Fibroblast of villous mesenchyme (primary cell): ENCODE results near the gene PLEKHF1. TPM values are rescaled to one million over a fixed set of nuclear protein-coding genes. Genes with fewer than 3 reads are reported as not detected.

Experiments
- DNase-seq: peaks from one replicate; pipeline ENCODE4 v3.0.0-alpha.2; 2010; ENCODE audit warnings: low read depth
- H3K4me3 ChIP-seq: 2 replicates; pipeline ENCODE4 v1.5.1; 2011; ENCODE audit warnings: low read depth, mild to moderate bottlenecking, low read length
- total RNA-seq: library from RNA; depleted of rRNA; stranded (reverse); fragments of >200 nt; gene quantifications from 2 replicates; pipeline ENCODE4 v1.2.3, GENCODE V29; 2012
- TF ChIP-seq, protein P1 (sequence below): IDR thresholded peaks from 2 replicates; pipeline ENCODE4 v1.5.1; 2012; ENCODE audit warnings: low read depth, mild to moderate bottlenecking, low read length; ENCODE audit not compliant: insufficient read depth

The PLEKHF1 gene, protein sequence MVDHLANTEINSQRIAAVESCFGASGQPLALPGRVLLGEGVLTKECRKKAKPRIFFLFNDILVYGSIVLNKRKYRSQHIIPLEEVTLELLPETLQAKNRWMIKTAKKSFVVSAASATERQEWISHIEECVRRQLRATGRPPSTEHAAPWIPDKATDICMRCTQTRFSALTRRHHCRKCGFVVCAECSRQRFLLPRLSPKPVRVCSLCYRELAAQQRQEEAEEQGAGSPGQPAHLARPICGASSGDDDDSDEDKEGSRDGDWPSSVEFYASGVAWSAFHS
- 9.9 and 22.5 TPM in 2 replicates for total RNA-seq

DNA sequence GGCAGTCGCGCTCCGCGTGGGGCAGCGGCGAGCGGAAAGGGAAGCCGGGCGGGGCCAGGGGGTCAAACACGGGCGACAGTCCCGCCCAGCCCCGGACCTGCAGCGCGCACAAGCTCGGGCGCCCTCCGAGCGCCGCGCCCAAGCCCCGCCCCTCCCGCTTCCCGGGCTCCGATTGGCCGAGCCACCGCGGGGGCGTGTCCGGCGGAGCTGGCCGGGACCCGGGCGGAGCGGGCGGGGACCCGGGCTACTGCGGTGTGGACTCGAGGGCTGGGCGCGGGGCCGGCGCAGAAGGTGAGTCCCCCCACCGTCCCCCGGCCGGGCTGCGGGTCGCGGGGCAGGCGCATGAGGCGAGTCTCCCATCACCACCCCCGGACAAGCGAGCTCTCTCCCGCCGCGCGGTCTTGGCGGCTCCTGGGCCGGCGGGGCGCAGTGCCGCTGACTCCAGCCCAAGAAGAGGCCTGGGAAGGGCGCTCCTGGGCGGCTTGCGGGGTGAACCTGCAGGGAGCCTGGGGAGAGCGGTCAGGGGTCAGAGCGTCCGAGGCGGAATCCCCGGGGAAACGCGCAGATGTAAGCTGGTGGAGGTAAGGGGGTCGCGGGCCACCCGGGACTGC, at the start of gene PLEKHF1:
Gene PLEKHF1 (plus strand): TSS at position 247 of the 611 bp plus-strand sequence. CDS start 8,379 bp downstream, outside the sequence.
- DNase-seq = peak; percentile 76

DNA sequence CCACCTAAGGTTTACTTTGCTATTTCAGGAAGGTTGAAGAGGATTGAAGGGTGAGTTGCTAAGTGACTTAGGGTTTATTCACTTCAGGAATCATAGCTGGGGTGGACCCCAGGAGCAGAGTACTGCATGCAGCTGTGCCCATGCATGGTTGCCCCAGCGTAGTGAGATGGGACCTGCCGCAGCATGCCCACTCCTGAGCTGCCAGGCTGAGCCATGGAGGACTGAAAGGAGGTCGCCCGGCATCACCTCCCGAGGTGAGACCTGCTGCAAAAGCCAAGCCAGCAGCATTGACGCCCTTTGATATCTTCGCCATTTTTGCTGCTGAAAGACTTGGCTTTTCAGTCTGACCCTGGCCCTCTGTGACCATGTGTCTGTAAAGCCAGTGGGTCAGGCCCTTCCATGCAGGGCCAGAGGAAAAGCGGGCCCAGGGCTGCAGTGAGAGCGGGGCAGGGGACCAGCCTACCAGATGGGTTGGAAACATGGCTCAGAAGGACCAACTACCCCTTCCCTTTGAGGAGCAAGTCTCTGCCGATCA, 49.3 kb upstream of the PLEKHF1 start:
- no peak overlapping the region for H3K4me3 ChIP-seq
- no peak for DNase-seq
- TF ChIP-seq, protein P1, sequence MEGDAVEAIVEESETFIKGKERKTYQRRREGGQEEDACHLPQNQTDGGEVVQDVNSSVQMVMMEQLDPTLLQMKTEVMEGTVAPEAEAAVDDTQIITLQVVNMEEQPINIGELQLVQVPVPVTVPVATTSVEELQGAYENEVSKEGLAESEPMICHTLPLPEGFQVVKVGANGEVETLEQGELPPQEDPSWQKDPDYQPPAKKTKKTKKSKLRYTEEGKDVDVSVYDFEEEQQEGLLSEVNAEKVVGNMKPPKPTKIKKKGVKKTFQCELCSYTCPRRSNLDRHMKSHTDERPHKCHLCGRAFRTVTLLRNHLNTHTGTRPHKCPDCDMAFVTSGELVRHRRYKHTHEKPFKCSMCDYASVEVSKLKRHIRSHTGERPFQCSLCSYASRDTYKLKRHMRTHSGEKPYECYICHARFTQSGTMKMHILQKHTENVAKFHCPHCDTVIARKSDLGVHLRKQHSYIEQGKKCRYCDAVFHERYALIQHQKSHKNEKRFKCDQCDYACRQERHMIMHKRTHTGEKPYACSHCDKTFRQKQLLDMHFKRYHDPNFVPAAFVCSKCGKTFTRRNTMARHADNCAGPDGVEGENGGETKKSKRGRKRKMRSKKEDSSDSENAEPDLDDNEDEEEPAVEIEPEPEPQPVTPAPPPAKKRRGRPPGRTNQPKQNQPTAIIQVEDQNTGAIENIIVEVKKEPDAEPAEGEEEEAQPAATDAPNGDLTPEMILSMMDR = no peak

More for the DNA sequence above, at the start of gene PLEKHF1:
- H3K4me3 ChIP-seq = peak within 1 kb of the TSS; percentile 80
- TF ChIP-seq, protein P1 = no peak

DNA sequence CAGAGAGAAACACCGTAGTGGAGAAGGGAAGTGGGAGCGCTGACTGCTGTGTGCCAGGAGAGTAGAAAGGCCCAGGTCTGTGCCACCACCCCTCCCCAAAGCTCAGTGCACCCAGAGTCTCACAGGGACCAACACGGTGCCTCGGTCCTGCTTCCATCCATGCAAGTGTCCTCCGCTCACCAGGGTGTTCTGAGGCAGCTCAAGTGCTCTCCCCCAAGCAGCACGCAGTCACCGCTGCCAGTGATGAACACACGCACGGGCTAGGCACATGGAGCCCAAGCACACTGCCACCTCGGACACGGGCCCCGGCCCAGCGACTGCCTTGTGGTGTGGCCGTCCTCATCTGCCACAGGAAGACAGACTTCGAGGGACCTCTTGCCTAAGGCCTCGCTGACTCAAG, 48.7 kb upstream of the PLEKHF1 start:
- DNase-seq = no peak
- H3K4me3 ChIP-seq = no peak overlapping the region
- TF ChIP-seq, protein P1 = no peak

DNA sequence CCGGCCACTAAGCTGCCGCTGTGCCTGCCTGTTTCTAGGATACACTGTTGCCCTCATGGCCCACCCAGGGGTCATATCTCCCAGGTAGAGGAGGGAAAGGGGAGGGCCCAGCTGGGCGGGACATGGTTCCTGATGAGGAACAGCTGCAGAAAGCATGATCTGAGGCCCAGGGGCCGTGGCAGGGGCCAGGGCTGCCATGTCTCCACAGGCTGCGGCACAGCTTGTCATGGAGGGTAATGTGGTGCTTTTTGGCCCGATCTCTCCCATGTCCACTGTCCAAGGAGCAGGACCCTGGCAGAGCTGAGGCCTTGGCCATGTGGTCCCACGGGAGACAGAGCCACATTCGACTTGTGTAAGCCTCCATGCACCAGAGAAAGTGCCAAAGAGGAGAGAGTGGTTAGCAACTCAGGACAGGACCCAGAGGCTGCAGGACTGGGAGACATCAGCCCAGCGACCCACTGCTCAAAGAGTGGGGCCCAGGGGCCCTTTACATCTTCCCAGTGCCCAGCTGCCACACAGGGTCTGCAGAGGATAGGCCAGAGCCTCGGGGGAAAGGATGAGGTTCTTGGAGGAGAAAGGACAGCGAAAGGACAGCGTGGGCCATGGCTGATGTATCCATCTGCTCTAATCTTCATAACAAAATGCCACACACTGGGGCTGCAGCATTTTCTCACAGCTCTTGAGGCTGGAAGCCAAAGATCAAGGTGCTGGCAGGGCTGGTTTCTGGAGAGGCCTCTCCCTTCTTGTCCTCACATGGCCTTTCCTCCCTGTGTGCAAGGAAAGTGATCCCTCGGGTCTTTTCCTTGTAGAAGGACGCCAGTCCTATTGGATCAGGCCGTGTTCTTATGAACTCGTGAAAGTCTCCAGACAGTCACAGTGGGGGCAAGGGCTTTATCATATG, 47.6 kb upstream of the PLEKHF1 start:
- DNase-seq = no peak
- TF ChIP-seq, protein P1 = no peak
- H3K4me3 ChIP-seq = no peak overlapping the region

DNA sequence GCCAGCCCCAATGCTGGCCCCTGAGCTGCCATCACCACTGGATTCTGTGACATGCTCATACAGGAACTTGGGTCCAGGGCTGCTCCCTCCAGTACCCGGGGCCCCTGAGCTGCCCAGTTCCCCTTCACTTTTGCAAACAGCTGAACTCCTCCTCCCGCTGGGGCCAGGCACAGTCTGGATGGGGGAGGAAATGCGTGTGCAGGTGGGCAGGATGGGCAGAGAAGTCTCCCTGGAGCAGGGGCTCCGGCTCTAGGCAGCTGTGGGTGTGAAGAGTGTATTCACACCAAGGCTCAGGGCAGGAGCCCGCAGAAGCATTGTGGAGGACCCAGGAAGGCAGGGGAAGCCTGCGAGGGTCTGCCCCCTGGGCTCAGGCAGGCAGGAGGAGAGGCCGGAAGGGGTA, 46.8 kb upstream of the PLEKHF1 start:
- no peak overlapping the region for H3K4me3 ChIP-seq
- DNase-seq = no peak
- TF ChIP-seq, protein P1 = no peak

DNA sequence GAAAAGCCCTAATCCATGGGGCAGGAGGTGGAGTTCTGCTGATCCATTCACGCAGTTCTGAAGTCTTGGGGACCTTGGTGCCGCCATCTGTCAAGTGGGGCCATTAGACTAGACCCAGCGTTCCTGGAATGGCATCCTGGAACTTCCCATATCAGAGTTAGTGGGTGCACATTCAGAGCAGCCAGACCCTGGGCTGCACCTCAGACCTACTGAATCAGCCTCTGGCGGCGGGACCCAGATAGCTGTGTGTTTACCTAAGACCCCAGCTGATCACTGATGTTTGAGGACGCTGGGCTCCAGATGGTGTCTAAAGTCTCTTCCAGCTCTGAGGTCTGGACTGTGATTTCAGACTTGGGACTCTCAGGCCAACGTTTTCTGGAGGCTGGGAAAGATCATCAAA, 46.4 kb upstream of the PLEKHF1 start:
- H3K4me3 ChIP-seq = no peak overlapping the region
- DNase-seq = no peak
- TF ChIP-seq, protein P1 = no peak
